ENCODE measurements around the gene MSRB2. TPM values are rescaled to one million over a fixed set of nuclear protein-coding genes. Genes with fewer than 3 reads are reported as not detected.
A peak's percentile ranks its signal among the peaks of the same experiment; 100 is the strongest.
"Not testable (repeated sequence)": the region's sequence is repeated elsewhere in the genome, so short reads cannot be mapped to it uniquely, and the experiment has no call there.

The MSRB2 gene
- polyA plus RNA-seq, 1 experiment = 48.6 TPM

- CTCF ChIA-PET = no interaction called here
- no peak overlapping the region for H3K4me3 ChIP-seq (ENCODE audit: low read depth, low read length)
- POLR2A ChIA-PET = no interaction called here
- no peak for TF ChIP-seq CTCF (IDR thresholded peaks at IDR 0.05; ENCODE audit: insufficient read depth, low read depth, low read length)
- H3K27me3 ChIP-seq (ENCODE audit: control insufficient read depth, insufficient read depth, low read length) = peaks cover 2% of the 10 kb centered on the region
- no peaks in the 10 kb centered on the region for H3K36me3 ChIP-seq (ENCODE audit: control insufficient read depth, insufficient read depth, low read length)
- no peak for DNase-seq (ENCODE audit: low read depth)
Observed at GRCh38 chr10:23060918-23061317, 34.5 kb upstream of the MSRB2 start.

- ChIA-PET CTCF (no interaction called here), POLR2A (no interaction called here)
- Histone ChIP-seq H3K36me3 (ENCODE audit: control insufficient read depth, insufficient read depth, low read length) (no peaks in the 10 kb centered on the region), H3K4me3 (ENCODE audit: low read depth, low read length) (no peak overlapping the region), H3K27me3 (ENCODE audit: control insufficient read depth, insufficient read depth, low read length) (no peaks in the 10 kb centered on the region; the same call in 1 of the 2 replicates)
- TF ChIP-seq CTCF (IDR thresholded peaks at IDR 0.05; ENCODE audit: insufficient read depth, low read depth, low read length) = no peak
- DNase-seq (ENCODE audit: low read depth) = no peak
Observed at GRCh38 chr10:23063045-23063972, 32.1 kb upstream of the MSRB2 start.

- TF ChIP-seq CTCF (IDR thresholded peaks at IDR 0.05; ENCODE audit: insufficient read depth, low read depth, low read length) = no peak
- POLR2A ChIA-PET = no interaction called here
- Histone ChIP-seq H3K36me3 (ENCODE audit: control insufficient read depth, insufficient read depth, low read length) (no peaks in the 10 kb centered on the region), H3K27me3 (ENCODE audit: control insufficient read depth, insufficient read depth, low read length) (no peaks in the 10 kb centered on the region), H3K4me3 (ENCODE audit: low read depth, low read length) (no peak overlapping the region)
- DNase-seq (ENCODE audit: low read depth) = no peak
- CTCF ChIA-PET = no interaction called here
Observed at GRCh38 chr10:23063973-23064812, 31.2 kb upstream of the MSRB2 start.

GRCh38 chr10:23064813-23065114 lies 30.6 kb upstream of the MSRB2 start:
- CTCF ChIA-PET = not testable (repeated sequence)

GRCh38 chr10:23065181-23065948 lies 30.0 kb upstream of the MSRB2 start:
- H3K4me3 ChIP-seq (ENCODE audit: low read depth, low read length) = no peak overlapping the region
- DNase-seq (ENCODE audit: low read depth) = peak; percentile 27
- ChIA-PET POLR2A (no interaction called here), CTCF (interaction anchor here (1.2 kb wide), 1 partner anchor 1061 kb away, joined by 3 read pairs; no protein-coding TSS in a partner anchor)
- H3K36me3 ChIP-seq (ENCODE audit: control insufficient read depth, insufficient read depth, low read length) = no peaks in the 10 kb centered on the region
- no peaks in the 10 kb centered on the region for H3K27me3 ChIP-seq (ENCODE audit: control insufficient read depth, insufficient read depth, low read length)
- TF ChIP-seq CTCF (IDR thresholded peaks at IDR 0.05; ENCODE audit: insufficient read depth, low read depth, low read length) = no peak

More at GRCh38 chr10:23064813-23065114, 30.6 kb upstream of the MSRB2 start:
- H3K36me3 ChIP-seq (ENCODE audit: control insufficient read depth, insufficient read depth, low read length); H3K27me3 ChIP-seq (ENCODE audit: control insufficient read depth, insufficient read depth, low read length); DNase-seq (ENCODE audit: low read depth); POLR2A ChIA-PET; H3K4me3 ChIP-seq (ENCODE audit: low read depth, low read length): not testable (repeated sequence)

Measured in BJ (cell line).